ENCODE data around the gene ADAMTS14.

DNA sequence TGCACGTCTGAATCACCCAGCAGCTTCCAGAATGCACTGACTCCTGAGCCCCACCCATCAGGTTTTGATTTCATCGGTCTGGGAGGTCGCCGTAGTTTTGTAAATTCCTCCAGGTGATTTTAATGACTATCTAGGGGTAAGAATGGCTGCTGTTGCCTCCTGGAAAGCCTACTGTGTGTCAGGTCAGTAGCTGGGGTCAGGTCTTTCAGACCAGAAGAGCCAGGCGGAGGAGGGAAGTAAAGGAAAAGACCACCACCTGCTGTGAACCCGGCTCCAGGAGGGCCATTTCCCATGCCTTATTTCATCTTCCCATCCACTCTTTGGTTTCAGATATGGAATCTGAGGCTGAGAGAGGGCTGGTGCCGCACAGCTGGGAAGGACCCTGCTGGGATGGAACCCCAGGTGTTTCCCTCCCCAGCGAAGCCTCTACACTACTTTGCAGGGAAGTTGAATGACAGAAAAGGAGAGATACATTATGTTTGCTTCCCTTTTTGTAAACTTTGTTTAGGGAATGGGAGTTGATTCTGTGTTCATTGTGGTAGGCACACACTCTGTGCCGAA lies 19.8 kb downstream of the ADAMTS14 start:
- TF ChIP-seq CTCF (IDR thresholded peaks at IDR 0.05; ENCODE audit: low read length) (no peak), EZH2phosphoT487 (IDR thresholded peaks at IDR 0.05; ENCODE audit: low read length) (no peak), EZH2 (optimal IDR thresholded peaks at IDR 0.05; ENCODE audit: low read depth, low read length) (no peak)
